Measurements from ENCODE around the gene TAS2R43.
"Not testable (repeated sequence)": the region's sequence is repeated elsewhere in the genome, so short reads cannot be mapped to it uniquely, and the experiment has no call there.

GRCh38 chr12:11049806-11050531 lies 42.1 kb downstream of the TAS2R43 start:
- TF ChIP-seq CTCF (conservative IDR thresholded peaks at IDR 0.05; ENCODE audit: low read depth, low read length); EZH2 (IDR thresholded peaks at IDR 0.05; ENCODE audit: low read length, unreplicated experiment): not testable (repeated sequence)

All from PC-3 (cell line).